ENCODE data around the gene TSEN2. TPM values are rescaled to one million over a fixed set of nuclear protein-coding genes. Genes with fewer than 3 reads are reported as not detected.

Gene TSEN2
- total and polyA plus RNA-seq, 2 of the 13 experiments (the other 11 are each of a cell fraction or from before 2014, with no cell fraction given) = 11.0 to 17.3 TPM

GRCh38 chr3:12452361-12453330, 31.6 kb upstream of the TSEN2 start (continued):
- TF ChIP-seq MLX (CRISPR knock-in tag; IDR thresholded peaks at IDR 0.05) (peak; percentile 68; the same call in 1 of the 2 replicates), THAP11 (CRISPR knock-in tag; IDR thresholded peaks at IDR 0.05) (peak; percentile 16), ZBTB7B (CRISPR knock-in tag; IDR thresholded peaks at IDR 0.05) (peak; percentile 58; the same call in 1 of the 2 replicates), TCF7 (IDR thresholded peaks at IDR 0.05; ENCODE audit: low read depth) (peak; percentile 73; the same call in 1 of the 2 replicates), ARID5B (CRISPR knock-in tag; IDR thresholded peaks at IDR 0.05) (peak; percentile 88), ZSCAN21 (CRISPR knock-in tag; IDR thresholded peaks at IDR 0.05; ENCODE audit: borderline replicate concordance) (no peak), CREM (IDR thresholded peaks at IDR 0.05) (peak; percentile 50; the same call in 1 of the 2 replicates), CREM (CRISPR knock-in tag; IDR thresholded peaks at IDR 0.05) (no peak), ZNF274 (CRISPR knock-in tag; IDR thresholded peaks at IDR 0.05) (no peak), STAG1 (CRISPR knock-in tag; IDR thresholded peaks at IDR 0.05) (peak; percentile 35; the same call in 1 of the 2 replicates), ZNF12 (CRISPR knock-in tag; IDR thresholded peaks at IDR 0.05) (peak; percentile 55; the same call in 1 of the 2 replicates), MED13 (CRISPR knock-in tag; IDR thresholded peaks at IDR 0.05) (0 out of 2 replicates have a peak, but pooled peaks have one; percentile 28), ATF7 (IDR thresholded peaks at IDR 0.05) (no peak), ATF7 (CRISPR knock-in tag; IDR thresholded peaks at IDR 0.05) (no peak), YEATS2 (CRISPR knock-in tag; IDR thresholded peaks at IDR 0.05; ENCODE audit: borderline replicate concordance) (no peak), PRDM10 (CRISPR knock-in tag; IDR thresholded peaks at IDR 0.05; ENCODE audit: low read depth) (peak; percentile 85), SMC3 (IDR thresholded peaks at IDR 0.05; ENCODE audit: low read length) (no peak; the same call in 1 of the 2 replicates), RAD21 (CRISPR knock-in tag; IDR thresholded peaks at IDR 0.05) (peak; percentile 34), PHF20 (CRISPR knock-in tag; IDR thresholded peaks at IDR 0.05) (no peak), ZBTB1 (CRISPR knock-in tag; IDR thresholded peaks at IDR 0.05; ENCODE audit: borderline replicate concordance) (no peak)
